Measurements from ENCODE around the gene PTPN1.

- no peak for TF ChIP-seq CTCF (optimal IDR thresholded peaks at IDR 0.05 in 1 of 3, IDR thresholded peaks at IDR 0.05 in 1 of 3, conservative IDR thresholded peaks at IDR 0.05 in 1 of 3; ENCODE audit: extremely low read depth in 1 of 3, insufficient read depth in 2 of 3, low read length in 3 of 3)
- no peak for TF ChIP-seq EZH2 (IDR thresholded peaks at IDR 0.05; ENCODE audit: low read length)
Observed at GRCh38 chr20:50597406-50597969, 87.3 kb downstream of the PTPN1 start.

All from keratinocyte (primary cell).